ENCODE results near the gene GPR3.

GPR3 gene

GRCh38 chr1:27392096-27392777, at the start of gene GPR3:
Gene GPR3 (plus strand): TSS chr1:27392622. CDS start chr1:27393799, 1,177 bp downstream.
- DNase-seq: peak; percentile 40 to 94

GRCh38 chr1:27342778-27343638, 49.4 kb upstream of the GPR3 start:
- DNase-seq: peak; percentile 33 to 87

- peak in 1 of 2 experiments; percentile 45 for DNase-seq
Observed at GRCh38 chr1:27343639-27344025, 48.8 kb upstream of the GPR3 start.

- DNase-seq: no peak
Observed at GRCh38 chr1:27345272-27345671, 47.1 kb upstream of the GPR3 start.

GRCh38 chr1:27346357-27346756, 46.1 kb upstream of the GPR3 start:
- no peak for DNase-seq

GRCh38 chr1:27346991-27347624, 45.3 kb upstream of the GPR3 start:
- no peak for DNase-seq

GRCh38 chr1:27348861-27349783, 43.3 kb upstream of the GPR3 start:
- peak; percentile 71 to 93 for DNase-seq

GRCh38 chr1:27349784-27350662, 42.4 kb upstream of the GPR3 start:
- peak; percentile 40 to 91 for DNase-seq

- no peak for DNase-seq
Observed at GRCh38 chr1:27350663-27351540, 41.5 kb upstream of the GPR3 start.

GRCh38 chr1:27351541-27352107, 40.8 kb upstream of the GPR3 start:
- no peak for DNase-seq

- DNase-seq: no peak
Observed at GRCh38 chr1:27353166-27353565, 39.3 kb upstream of the GPR3 start.

- DNase-seq: no peak
Observed at GRCh38 chr1:27353629-27354028, 38.8 kb upstream of the GPR3 start.

- no peak for DNase-seq
Observed at GRCh38 chr1:27355683-27356082, 36.7 kb upstream of the GPR3 start.

- no peak for DNase-seq
Observed at GRCh38 chr1:27356277-27356618, 36.2 kb upstream of the GPR3 start.

GRCh38 chr1:27356619-27357280, 35.7 kb upstream of the GPR3 start:
- no peak for DNase-seq

GRCh38 chr1:27357281-27358037, 35.0 kb upstream of the GPR3 start:
- DNase-seq: peak in 1 of 2 experiments; percentile 80

- no peak for DNase-seq
Observed at GRCh38 chr1:27358038-27358927, 34.1 kb upstream of the GPR3 start.

GRCh38 chr1:27358928-27359313, 33.5 kb upstream of the GPR3 start:
- no peak for DNase-seq
